ENCODE data around the gene SH2D2A.

GRCh38 chr1:156772222-156772621, 44.4 kb downstream of the SH2D2A start:
- TF ChIP-seq CTCF (IDR thresholded peaks at IDR 0.05) (no peak), ZFX (IDR thresholded peaks at IDR 0.05; ENCODE audit: borderline replicate concordance) (no peak)
